Mononuclear cell (primary cell): ENCODE data around the gene IQGAP3. TPM values are rescaled to one million over a fixed set of nuclear protein-coding genes. Genes with fewer than 3 reads are reported as not detected.
"Not testable (repeated sequence)": the region's sequence is repeated elsewhere in the genome, so short reads cannot be mapped to it uniquely, and the experiment has no call there.

Experiments used
- H3K27me3 ChIP-seq: 2 replicates; pipeline ENCODE4 v1.6.0; 2011; ENCODE audit warnings: low read length, control low read depth; ENCODE audit not compliant: insufficient read depth
- H3K4me1 ChIP-seq: 2 replicates; pipeline ENCODE4 v1.5.1; 2011; ENCODE audit warnings: mild to moderate bottlenecking, low read length, control low read depth; ENCODE audit not compliant: insufficient read depth
- H3K4me3 ChIP-seq: 2 replicates; pipeline ENCODE4 v1.5.1; 2011; ENCODE audit warnings: mild to moderate bottlenecking, low read length, moderate library complexity
- H3K9me3 ChIP-seq: 2 replicates; pipeline ENCODE4 v1.5.1; 2011; ENCODE audit warnings: low read depth, mild to moderate bottlenecking, control low read depth, low read length
- total RNA-seq: library from RNA; depleted of rRNA; stranded (reverse); fragments of >200 nt; gene quantifications from one replicate; pipeline ENCODE4 v1.2.3, GENCODE V29; 2012

Gene IQGAP3, protein sequence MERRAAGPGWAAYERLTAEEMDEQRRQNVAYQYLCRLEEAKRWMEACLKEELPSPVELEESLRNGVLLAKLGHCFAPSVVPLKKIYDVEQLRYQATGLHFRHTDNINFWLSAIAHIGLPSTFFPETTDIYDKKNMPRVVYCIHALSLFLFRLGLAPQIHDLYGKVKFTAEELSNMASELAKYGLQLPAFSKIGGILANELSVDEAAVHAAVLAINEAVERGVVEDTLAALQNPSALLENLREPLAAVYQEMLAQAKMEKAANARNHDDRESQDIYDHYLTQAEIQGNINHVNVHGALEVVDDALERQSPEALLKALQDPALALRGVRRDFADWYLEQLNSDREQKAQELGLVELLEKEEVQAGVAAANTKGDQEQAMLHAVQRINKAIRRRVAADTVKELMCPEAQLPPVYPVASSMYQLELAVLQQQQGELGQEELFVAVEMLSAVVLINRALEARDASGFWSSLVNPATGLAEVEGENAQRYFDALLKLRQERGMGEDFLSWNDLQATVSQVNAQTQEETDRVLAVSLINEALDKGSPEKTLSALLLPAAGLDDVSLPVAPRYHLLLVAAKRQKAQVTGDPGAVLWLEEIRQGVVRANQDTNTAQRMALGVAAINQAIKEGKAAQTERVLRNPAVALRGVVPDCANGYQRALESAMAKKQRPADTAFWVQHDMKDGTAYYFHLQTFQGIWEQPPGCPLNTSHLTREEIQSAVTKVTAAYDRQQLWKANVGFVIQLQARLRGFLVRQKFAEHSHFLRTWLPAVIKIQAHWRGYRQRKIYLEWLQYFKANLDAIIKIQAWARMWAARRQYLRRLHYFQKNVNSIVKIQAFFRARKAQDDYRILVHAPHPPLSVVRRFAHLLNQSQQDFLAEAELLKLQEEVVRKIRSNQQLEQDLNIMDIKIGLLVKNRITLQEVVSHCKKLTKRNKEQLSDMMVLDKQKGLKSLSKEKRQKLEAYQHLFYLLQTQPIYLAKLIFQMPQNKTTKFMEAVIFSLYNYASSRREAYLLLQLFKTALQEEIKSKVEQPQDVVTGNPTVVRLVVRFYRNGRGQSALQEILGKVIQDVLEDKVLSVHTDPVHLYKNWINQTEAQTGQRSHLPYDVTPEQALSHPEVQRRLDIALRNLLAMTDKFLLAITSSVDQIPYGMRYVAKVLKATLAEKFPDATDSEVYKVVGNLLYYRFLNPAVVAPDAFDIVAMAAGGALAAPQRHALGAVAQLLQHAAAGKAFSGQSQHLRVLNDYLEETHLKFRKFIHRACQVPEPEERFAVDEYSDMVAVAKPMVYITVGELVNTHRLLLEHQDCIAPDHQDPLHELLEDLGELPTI (N-terminal part only)
- total RNA-seq = 0.10 TPM

DNA sequence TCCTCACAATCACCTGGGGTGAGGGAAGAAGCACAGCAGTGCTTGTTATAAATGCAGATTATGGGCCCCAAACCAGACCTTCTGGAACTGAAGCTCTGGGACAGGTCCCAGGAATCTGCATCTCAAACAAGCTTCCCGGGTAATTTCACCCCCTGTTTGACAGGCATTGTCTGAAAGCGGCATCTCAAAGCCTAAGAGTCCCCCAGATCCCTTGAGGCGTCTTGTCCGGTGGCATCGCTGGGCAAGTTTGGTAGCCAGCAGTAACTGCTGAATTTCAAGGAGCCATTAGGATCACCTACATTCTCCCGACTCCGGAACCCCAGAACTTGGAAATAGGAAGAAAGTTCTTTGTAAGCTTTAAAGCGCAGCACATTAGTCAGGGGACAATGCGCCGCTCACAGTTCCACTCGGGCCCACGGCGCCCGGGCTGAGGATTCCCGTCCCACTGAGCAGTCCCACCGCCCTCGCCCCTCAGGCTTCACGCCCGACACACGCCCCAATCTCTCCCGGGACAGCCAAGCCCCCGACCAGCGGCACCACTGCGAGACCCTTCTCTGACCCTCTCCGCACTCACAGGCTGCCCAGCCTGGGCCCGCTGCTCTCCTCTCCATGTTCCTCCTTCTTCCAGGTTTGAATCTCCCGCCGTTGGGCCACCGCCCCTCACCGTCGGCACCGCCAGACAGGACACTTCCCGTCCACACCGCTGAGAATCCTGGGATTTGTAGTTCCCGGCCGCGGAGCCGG lies at the start of gene IQGAP3:
TSS of gene IQGAP3 (minus strand) at position 647 of the 744 bp plus-strand sequence. CDS start at position 611, 36 bp downstream.
- peak within 1 kb of the TSS; percentile 10 for H3K4me3 ChIP-seq
- peaks cover 19% of the 10 kb centered on the region for H3K4me1 ChIP-seq
- peaks cover 10% of the 10 kb centered on the region for H3K27me3 ChIP-seq
- H3K9me3 ChIP-seq = no peaks in the 10 kb centered on the region

DNA sequence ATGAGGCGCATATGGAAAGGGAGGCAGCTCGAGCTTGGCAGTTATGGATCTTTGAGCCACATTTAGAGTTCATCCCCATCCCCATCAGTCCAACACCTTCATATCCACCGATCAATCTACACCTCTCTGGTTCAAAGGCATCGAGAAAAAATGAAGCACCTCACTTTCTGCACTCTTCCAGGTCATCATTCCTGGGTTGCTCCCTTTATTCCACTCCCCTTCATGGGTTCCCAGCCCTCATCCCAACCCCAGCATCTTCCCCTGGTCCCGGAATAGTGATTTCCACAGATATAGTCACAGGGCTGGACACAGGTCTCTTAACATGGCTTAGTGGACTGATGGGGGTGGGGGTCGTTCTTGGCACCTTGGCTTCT lies 47.2 kb upstream of the IQGAP3 start:
- H3K9me3 ChIP-seq = no peaks in the 10 kb centered on the region
- H3K4me1 ChIP-seq = peaks cover 8% of the 10 kb centered on the region
- no peak overlapping the region for H3K4me3 ChIP-seq
- H3K27me3 ChIP-seq = peaks cover 58% of the 10 kb centered on the region

DNA sequence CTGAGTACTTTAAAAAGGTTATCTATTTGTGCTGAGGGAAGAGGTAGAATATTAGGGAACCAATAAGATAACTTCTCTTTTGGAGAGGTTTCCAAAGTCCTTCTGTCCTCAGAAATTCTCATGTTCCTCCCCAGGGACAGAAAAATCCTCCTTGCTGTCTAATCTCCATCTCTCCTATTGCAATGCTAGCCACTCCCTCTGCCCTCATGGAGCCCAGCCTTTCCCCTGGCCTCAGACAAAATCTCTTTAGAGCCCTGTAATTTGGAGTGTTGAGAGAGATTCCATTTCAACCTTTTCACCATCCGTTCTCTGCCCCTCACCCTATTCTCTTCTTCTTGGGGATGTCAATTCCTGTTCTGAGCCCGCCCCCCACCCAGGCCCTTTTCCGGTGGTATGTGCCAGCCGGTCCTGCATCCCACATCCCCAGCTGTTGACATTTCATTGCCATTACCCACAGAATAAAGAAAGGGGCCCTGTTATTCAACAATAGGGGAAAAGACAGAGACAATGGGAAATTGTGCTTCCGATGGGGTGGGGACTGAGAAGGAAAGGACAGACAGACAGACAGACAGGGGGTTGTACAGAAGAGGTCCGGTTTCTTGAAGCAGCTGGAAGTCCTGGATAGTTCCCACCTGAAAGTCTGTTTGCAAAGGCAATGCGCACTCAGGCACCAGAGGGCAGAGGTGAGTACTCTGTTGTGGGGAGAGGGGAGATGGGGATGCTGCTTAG lies 46.7 kb upstream of the IQGAP3 start, which contains the start of gene HAPLN2:
TSS of gene HAPLN2 (plus strand) at position 563 of the 729 bp plus-strand sequence. CDS start 4,076 bp downstream, outside the sequence.
- Histone ChIP-seq H3K27me3 (peaks cover 52% of the 10 kb centered on the region), H3K4me1 (peaks cover 2% of the 10 kb centered on the region), H3K4me3 (no peak within 1 kb of the TSS), H3K9me3 (no peaks in the 10 kb centered on the region)

DNA sequence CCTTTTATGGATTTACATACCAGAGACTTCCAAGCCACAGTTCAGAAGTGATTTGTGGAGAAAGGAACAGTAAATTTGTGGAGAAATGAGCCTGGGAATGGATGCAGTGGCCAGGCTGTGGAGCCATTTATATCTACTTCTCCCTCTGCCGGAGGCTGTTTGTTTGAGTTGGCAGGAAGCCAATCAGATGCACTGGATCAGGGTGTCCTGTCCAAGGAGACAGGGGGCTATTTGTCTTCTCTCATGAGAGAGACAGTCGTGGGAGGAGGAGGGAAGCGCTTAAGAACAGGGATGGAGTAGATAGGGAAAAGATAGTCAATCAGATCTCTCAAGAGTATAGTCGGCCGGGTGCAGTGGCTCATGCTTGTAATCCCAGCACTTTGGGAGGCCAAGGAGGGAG lies 44.1 kb upstream of the IQGAP3 start:
- H3K4me3 ChIP-seq = no peak overlapping the region
- no peaks in the 10 kb centered on the region for H3K4me1 ChIP-seq
- peaks cover 40% of the 10 kb centered on the region for H3K27me3 ChIP-seq
- H3K9me3 ChIP-seq = no peaks in the 10 kb centered on the region

DNA sequence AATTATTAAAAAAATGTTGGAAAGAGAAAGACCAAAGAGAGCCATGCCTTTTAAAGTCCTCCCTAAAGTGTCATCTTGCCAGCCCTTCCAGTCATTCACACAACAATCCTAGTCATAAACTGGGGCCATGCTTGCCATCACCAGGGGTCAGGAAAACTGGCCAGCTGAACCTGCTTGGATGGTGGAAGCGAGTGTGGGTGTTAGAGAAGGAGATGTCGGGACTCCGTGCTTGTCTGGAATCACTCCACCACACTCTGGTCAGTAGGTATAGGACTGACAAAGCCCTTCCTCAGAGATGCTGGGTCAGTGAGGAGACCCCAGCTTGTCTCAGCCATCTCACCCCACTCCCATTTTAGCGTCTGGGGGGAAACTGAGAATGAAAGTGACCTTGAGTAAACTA lies 43.6 kb upstream of the IQGAP3 start:
- H3K9me3 ChIP-seq = no peaks in the 10 kb centered on the region
- no peak overlapping the region for H3K4me3 ChIP-seq
- peaks cover 40% of the 10 kb centered on the region for H3K27me3 ChIP-seq
- H3K4me1 ChIP-seq = no peaks in the 10 kb centered on the region

DNA sequence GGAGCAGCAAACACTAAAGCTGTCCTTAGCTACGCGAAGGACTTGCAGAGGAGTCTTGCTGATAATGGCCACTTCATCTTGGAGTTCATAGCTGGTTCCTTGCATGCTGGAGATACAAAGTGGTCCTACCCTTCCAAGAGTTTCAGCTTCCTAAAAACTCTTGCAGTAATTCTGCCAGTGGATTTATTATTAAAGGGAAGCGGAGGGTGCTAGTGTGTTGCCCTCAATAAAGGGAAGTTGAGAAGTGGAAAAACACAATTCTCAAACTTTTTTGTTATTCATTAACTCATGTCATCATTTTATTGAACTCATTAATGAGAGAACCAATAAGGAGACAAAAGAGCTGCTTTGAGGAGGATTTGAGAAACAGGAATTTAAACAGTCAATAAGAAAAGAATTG lies 40.3 kb upstream of the IQGAP3 start:
- no peaks in the 10 kb centered on the region for H3K9me3 ChIP-seq
- H3K4me3 ChIP-seq = no peak overlapping the region
- no peaks in the 10 kb centered on the region for H3K4me1 ChIP-seq
- H3K27me3 ChIP-seq = peaks cover 18% of the 10 kb centered on the region

DNA sequence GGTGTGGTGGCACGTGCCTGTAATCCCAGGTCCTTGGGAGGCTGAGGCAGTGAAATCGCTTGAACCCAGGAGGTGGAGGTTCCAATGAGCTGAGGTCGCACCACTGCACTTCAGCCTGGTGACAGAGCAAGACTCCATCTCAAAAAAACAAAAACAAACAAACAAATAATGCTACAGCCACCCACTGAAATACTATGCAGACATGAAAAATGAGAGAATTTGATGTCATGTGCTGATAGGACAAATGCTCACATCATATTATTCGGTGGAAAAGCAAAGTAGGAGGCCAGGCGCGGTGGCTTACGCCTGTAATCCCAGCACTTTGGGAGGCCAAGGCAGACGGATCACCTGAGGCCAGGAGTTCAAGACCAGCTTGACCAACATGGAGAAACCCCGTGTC lies 37.7 kb upstream of the IQGAP3 start:
- not testable (repeated sequence) for H3K27me3 ChIP-seq, H3K4me1 ChIP-seq, H3K4me3 ChIP-seq, H3K9me3 ChIP-seq

DNA sequence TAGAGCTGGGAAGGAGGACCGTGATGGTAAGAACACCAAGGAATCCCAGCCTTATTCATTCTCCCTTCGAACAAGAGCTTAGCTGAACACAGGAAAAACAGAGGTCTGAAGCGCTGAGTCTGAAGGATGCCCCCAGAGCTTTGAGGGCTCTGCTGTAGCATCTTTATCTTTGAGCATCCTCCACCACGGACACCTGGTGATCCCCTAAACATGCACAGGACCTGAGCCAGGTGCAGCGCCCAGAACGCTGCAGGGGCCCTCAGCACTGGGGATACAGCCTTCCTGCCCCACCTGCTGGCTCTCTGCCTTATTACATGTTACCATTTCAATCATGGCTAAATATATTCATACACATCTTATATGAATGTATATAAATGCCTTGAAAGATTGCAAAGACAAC lies 36.6 kb upstream of the IQGAP3 start:
- H3K27me3 ChIP-seq = peaks cover 8% of the 10 kb centered on the region
- no peaks in the 10 kb centered on the region for H3K9me3 ChIP-seq
- H3K4me3 ChIP-seq = no peak overlapping the region
- H3K4me1 ChIP-seq = no peaks in the 10 kb centered on the region

DNA sequence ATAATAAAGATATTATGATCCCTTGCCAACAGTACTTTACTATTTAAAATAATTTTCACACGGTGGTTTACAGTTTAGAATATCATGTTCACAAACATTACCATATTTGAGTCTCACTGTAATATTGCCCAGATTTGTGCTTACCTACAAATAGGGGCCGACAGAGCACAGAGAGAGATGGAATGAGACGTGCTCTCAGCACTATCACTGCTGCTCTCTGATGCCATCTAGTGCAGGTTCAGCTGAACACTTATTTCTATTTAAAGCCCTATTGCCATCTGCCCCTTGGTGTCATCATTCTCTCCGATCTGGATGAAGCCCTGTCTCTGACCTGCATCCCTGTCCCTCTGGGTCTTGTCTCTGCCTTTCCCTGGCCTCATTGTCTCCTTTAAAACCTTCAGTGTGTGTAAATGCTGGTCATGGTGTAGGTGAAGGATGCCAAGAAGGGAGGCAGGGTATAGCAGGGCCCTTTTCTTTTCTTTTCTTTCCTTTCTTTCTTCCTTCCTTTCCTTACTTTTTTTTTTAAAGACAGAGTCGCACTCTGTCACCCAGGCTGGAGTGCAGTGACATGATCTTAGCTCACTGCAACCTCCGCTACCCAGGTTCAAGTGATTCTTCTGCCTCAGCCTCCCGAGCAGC lies 35.8 kb upstream of the IQGAP3 start:
- H3K4me1 ChIP-seq = no peaks in the 10 kb centered on the region
- H3K9me3 ChIP-seq = no peaks in the 10 kb centered on the region
- no peak overlapping the region for H3K4me3 ChIP-seq
- peaks cover 8% of the 10 kb centered on the region for H3K27me3 ChIP-seq

DNA sequence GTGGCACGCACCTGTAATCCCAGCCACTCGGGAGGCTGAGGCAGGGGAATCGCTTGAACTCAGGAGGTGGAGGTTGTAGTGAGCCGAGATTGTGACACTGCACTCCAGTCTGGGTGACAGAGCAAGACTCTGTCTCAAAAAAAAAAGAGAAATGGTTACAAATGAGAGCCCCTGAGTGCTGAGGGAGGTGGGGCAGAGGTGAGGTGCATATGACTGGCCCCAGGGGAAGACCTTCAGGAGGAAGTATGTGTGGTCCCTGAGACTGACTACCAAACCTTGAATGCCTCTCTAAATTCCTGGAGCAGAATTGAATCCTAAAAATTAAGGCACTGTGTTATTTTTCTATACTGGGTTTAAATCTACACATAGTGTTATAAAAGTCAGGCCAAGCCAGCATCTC lies 35.0 kb upstream of the IQGAP3 start:
- not testable (repeated sequence) for H3K9me3 ChIP-seq, H3K4me1 ChIP-seq, H3K27me3 ChIP-seq, H3K4me3 ChIP-seq

DNA sequence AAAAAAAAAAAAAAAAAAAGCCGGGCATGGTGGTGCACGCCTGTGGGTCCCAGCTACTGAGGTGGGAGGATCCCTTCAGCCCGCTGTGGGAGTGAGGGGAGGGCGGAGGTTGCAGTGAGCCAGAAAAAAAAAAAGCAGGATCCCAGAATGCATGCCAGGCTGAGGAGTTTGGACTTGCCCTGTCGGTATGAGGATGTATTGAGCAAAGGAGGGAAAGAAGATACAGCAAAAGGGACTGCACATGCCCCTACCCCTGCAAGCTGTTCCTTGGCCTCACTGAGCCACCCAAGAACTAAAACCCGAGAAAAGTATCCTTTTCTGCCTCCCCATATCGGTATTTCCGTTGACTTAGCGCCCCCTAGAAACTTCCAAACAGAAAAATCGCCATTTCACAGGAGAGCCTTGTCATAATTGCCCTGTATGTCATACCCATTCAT lies 30.2 kb upstream of the IQGAP3 start:
- H3K4me3 ChIP-seq = no peak overlapping the region

DNA sequence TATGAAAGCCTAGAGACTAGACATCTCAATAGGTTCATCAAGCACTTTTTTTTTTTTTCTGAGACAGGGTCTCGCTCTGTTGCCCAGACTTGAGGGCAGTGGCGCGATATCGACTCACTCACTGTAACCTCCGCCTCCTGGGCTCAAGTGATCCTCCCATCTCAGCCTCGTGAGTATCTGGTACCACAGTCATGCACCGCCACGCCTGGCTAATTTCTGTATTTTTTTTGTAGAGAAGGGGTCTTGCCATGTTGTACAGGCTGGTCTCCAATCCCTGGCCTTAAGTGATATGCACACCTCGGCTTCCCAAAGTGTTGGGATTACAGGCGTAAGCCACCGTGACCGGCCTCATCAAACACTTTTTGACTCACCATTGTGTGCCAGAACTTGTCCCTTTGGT lies 29.5 kb upstream of the IQGAP3 start:
- no peaks in the 10 kb centered on the region for H3K9me3 ChIP-seq
- H3K4me1 ChIP-seq = peaks cover 24% of the 10 kb centered on the region
- peak overlapping the region; percentile 62 for H3K4me3 ChIP-seq
- no peaks in the 10 kb centered on the region for H3K27me3 ChIP-seq

More for the DNA sequence above, 30.2 kb upstream of the IQGAP3 start:
- H3K9me3 ChIP-seq = no peaks in the 10 kb centered on the region
- H3K27me3 ChIP-seq = no peaks in the 10 kb centered on the region
- H3K4me1 ChIP-seq = peaks cover 24% of the 10 kb centered on the region

DNA sequence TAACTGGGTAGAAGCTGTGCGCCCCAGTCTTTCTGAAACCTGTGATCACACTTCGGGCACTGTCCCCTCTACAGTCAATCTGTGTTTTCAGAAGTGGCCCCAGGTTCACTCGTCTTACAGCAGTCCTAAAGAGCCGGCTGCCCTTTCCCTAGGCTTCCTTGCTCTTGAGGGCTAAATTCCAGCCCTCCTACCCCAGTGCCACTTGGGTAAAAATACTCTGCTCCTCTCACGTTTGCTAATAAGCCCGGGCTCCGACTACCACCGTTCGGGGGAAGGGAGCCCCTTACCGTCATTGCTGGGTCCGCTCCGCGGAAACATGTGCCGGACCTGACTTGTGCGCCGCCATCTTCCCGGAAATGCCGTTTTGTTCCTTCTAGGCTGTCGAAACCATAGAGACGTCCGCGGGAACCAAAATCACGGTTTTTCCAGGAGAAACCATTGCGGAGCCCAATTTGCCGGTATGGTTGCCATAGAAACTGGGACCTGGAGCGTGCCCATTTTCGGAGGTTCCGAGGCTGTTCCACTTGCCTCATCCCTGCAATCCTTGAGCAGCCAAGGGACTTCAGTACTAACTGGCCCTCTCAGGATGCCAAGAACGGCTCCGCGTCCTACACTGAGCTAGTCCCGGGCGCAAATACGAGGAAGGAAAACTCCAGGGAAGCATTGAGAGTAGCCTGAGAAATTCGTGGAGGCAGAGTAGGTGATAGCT lies 28.9 kb upstream of the IQGAP3 start, which contains the start of gene GPATCH4:
TSS of gene GPATCH4 (minus strand) at position 358 of the 709 bp plus-strand sequence.
- peak within 1 kb of the TSS; percentile 62 for H3K4me3 ChIP-seq
- no peaks in the 10 kb centered on the region for H3K9me3 ChIP-seq
- H3K4me1 ChIP-seq = peaks cover 24% of the 10 kb centered on the region
- no peaks in the 10 kb centered on the region for H3K27me3 ChIP-seq
